NCI-H2029 treated with DMSO at 0.1 percent for 48 hours (cell line): ENCODE measurements around the gene PAX1.
A peak's percentile ranks its signal among the peaks of the same experiment; 100 is the strongest.

Source experiments
- DNase-seq: peaks from one replicate; lab custom pipeline; 2025; lab: John Stamatoyannopoulos, UW

PAX1 gene

GRCh38 chr20:21703717-21704407 is 1.6 kb upstream of the PAX1 start:
- DNase-seq = no peak

GRCh38 chr20:21704408-21705385 is 767 bp upstream of the PAX1 start:
- DNase-seq = no peak

- no peak for DNase-seq
These were observed 1.1 kb downstream of the PAX1 start for GRCh38 chr20:21706261-21707195.

DNA sequence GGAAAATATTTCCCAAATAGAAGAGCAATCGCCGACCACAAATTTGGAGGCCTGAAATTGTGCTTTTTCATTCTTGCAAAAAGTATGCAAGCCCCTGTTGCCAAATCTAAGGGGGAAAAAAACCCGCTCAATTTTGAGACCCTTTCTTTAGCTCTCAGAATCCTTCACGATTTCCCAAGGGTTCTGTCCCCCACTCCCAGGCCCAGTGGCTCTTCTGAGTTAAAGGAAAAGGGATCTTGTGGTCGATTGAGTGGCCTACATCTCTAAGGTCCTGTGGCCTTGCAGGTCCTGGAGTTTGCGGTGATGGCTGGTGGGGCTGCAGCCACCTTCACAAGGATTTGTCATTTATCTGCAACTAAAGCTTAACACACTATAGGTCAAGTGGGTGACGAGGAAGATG is 1.8 kb downstream of the PAX1 start:
- DNase-seq = no peak

GRCh38 chr20:21707999-21708737 is 2.7 kb downstream of the PAX1 start:
- DNase-seq = no peak

DNA sequence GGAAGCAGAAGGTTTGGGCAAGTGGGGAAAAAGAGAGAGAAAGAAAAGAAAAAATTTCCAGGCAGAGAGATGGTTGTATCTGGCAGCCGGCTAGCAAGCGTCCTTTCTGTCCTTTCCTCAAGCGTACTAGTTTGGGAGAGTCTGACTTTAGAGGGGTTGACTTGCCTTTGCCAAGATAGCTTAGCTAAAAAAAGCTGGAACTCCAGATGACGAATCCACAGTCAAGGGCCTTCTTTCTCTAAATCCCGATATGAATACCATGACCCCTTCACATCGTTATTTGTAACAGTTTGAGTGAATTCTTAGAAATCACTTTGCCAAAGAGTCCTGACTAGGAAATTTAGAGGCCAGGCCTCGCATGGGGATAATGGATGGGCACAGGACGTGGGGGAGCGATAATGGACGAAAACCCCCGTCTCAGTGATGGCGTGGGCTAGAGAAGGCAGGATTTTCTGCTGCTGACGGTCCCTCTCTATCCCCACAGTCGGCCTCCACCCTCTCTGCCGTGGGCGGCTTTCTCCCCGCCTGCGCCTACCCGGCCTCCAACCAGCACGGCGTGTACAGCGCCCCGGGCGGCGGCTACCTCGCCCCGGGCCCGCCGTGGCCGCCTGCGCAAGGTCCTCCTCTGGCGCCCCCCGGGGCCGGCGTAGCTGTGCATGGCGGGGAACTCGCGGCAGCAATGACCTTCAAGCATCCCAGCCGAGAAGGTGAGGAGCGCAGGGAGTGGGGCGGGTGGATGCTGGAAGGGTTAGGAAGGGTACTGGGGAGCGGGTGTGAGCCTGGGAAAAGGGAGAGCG is 3.5 kb downstream of the PAX1 start:
- DNase-seq = no peak

DNA sequence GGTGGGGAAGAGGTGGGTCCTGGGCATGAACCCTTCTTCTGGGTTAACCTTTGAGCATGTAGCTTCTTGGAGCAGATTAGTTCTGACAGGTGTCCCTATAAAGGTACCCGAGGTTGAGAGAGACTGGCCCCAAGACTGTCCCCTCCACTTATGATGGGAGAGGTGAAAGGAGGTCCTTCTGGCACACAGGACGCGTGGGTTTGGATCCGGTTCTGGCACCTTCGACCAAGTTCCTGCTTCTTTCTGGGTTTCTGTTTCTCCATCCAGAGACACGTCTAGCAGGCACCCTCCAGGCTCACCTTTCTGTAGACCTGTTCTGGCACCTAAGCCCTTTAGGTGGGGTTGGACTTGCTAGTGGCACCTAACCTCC is 4.1 kb downstream of the PAX1 start:
- DNase-seq = no peak

DNA sequence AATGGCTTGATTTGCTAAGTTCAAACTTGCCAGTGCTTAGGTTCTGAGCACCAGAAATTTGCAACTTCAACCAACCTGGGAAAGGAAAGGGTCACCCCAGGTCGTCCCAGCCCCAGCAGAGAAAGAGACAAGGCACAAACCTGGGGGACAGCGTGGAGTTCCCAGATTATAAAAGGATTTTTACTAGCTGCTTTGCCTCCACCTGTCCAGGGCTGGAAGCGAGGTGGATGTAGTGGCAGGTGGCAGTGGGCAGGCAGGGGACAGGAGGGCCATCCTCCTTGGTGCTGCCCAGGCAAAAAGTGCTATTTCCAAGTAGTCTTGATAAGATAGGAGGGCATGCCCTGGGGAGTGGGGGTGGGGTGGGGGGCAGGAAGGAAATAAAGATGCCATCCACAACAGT is 4.9 kb downstream of the PAX1 start:
- no peak for DNase-seq

- DNase-seq = no peak
These were observed 5.5 kb downstream of the PAX1 start for GRCh38 chr20:21710863-21711431.

GRCh38 chr20:21712443-21713059 is 7.1 kb downstream of the PAX1 start:
- no peak for DNase-seq

- DNase-seq = no peak
These were observed 8.0 kb downstream of the PAX1 start for GRCh38 chr20:21713470-21713869.

DNA sequence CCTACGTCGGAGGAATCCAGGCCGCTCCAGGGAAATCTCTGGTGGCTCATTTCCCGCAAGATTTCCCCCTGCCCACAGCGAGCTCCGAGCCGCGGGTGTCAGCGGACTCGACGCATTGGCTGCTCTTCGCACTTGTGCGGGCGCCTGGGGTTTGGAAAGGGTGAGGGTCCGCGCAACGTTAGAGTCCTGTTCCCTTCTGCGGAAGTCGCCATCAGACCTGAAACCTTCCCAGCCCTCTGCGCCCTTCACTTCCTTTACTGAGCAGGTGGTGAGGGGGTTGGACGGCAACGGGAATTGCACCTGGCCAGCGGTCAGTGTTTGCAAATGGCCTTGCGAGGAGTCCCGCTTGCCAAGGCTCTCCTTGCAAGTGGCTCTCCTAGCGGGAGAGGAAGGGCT is 8.4 kb downstream of the PAX1 start:
- no peak for DNase-seq

DNA sequence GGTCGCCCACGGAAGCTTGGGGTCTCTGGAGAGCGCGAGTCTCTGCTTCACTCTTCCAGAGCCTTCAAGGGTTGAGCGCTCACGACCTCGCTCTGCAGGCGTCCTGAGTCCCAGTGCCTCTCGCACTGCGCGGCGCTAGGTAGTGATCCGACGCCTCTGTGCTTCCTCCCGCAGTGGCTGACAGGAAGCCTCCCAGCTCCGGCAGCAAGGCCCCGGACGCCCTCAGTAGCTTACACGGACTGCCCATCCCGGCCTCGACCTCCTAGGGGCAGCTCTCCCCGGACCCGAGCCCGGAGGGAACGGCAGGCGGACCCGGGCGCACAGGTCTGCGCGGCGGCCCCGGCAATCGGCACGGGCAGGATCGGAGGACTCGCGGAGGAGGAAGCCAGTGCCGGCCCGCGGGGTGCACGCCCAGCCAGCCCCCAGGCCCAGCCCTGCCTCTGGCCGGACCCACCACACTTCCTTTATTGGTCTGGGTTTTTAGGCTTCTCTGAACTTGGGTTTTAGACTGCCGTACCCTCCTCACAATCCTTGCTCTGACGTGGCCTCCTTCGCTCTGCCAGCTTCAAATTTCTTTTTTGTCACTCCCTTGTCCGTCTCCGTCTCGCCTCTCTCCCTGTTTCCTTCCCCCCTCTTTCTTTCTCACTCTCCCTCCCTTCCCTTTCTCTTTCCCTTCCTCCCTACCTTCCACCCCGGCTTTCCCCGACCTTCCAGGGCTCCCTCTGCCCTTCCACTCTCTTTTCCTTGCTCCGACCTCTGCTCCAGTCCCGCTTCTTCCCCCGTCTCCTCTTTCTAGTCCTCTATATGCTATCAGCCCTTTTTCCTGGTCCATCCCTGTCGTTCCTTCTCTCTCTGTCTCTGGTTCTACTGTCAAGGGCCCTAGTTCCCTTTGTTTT is 9.1 kb downstream of the PAX1 start:
- no peak for DNase-seq

GRCh38 chr20:21715193-21715881 is 9.9 kb downstream of the PAX1 start:
- DNase-seq = no peak

DNA sequence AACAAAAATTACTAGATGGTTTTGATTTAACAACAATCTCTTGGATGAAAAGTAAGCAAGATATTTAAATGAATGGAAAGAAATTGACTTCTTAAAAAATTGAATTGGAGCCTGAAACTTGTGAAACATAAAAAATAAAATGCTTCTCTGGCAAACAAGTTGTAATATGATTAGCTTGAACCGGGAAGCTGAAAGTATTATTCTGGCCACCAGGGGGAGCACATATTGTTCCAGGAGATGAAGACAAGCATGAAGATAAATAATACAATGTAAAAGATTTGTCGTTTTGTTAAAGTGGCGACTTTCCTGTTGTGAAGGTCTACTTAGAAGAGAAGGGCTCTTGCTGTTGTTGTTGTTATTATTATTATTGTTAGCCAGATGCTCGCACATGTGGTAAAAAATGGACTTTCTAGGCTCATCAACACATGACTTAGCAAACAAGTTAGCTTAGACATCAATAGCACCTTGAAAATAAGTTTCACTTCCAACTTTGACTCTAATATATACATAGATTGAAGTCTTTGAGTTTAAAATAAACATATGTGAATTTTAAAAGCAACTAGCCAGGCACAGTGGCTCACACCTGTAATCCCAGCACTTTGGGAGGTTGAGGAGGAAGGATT is 14.2 kb downstream of the PAX1 start:
- DNase-seq = peak; percentile 69

DNA sequence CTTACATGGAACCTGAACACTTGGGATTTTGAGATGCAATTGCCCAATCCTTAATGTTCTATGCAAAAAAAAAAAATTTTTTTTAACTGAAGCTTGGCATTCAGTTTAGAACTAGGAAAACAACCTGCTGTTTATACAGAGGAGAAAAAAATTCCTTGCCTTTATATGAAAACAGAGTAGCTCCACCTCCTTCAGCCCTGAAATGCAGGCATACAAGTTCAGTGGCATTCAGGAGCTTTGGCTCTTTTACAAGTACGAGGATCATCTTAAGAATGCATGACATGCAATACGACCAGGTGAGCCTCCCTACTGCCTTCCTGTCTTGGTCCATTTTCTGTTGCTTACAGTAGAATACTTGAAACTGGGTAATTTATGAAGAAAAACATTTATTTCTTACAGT is 20.4 kb downstream of the PAX1 start:
- no peak for DNase-seq

DNA sequence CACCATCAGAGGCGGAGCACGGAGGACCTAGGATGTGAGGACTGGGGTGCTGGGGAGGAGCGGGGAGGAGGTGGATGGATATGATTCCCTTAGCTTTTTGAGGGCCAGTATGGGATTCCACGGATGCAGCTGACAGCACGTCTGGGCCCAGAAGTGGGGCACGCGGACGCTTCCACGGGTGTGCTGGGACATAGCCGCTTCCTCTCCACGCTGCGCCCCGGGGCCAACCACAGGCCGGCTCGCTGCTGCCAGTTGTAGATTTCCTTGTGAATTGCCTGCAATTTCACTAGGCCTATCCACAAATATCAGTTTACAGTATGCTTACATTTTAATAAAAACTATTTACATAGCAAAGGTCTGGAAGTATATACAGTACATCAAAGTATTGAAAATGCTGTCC is 23.9 kb downstream of the PAX1 start:
- no peak for DNase-seq

- no peak for DNase-seq
These were observed 33.7 kb downstream of the PAX1 start for GRCh38 chr20:21739161-21739560.
